Esophagus squamous epithelium (tissue), 4 donors: ENCODE measurements around the gene SFXN5.

Experiments used
- CTCF ChIP-seq, 6 experiments: fragments of 450-650 bp in 4 of 6; fragments of 200-600 bp in 2 of 6; sonication (generic) in 2 of 6; IDR thresholded peaks; one replicate each; pipeline ENCODE4 v1.5.1; 2016 to 2019; ENCODE audit warnings: antibody characterized with exemption in 6 of 6, mild to moderate bottlenecking in 4 of 6, moderate library complexity in 4 of 6
- POLR2A ChIP-seq, 4 donors: fragments of 450-650 bp; IDR thresholded peaks; one replicate each; pipeline ENCODE4 v1.6.1; 2017; ENCODE audit warnings: antibody characterized with exemption in 4 of 4, mild to moderate bottlenecking in 4 of 4, moderate library complexity in 3 of 4

GRCh38 chr2:72959995-72960981, 111.2 kb downstream of the SFXN5 start:
- no peak for TF ChIP-seq CTCF (IDR thresholded peaks at IDR 0.05)
- no peak for TF ChIP-seq POLR2A (IDR thresholded peaks at IDR 0.05)
